Nephron progenitor cell (in vitro differentiated cells): ENCODE results near the gene CFL2.
"Not testable (repeated sequence)": the region's sequence is repeated elsewhere in the genome, so short reads cannot be mapped to it uniquely, and the experiment has no call there.

Experiments used
- DNase-seq: peaks from one replicate; pipeline ENCODE4 v3.0.0; 2021
- H3K27ac Mint-ChIP-seq: 2 replicates; pipeline ENCODE4 v1.8.0; 2021; ENCODE audit warnings: mild to moderate bottlenecking, moderate library complexity, mixed read lengths
- H3K27me3 Mint-ChIP-seq: 2 replicates; pipeline ENCODE4 v1.8.0; 2021; ENCODE audit warnings: mild to moderate bottlenecking, low read depth, mixed read lengths; ENCODE audit not compliant: poor library complexity
- H3K36me3 Mint-ChIP-seq: 2 replicates; pipeline ENCODE4 v1.8.0; 2021; ENCODE audit warnings: low read depth, mixed read lengths
- H3K4me1 Mint-ChIP-seq: 2 replicates; pipeline ENCODE4 v1.8.0; 2021; ENCODE audit warnings: mixed read lengths
- H3K4me3 Mint-ChIP-seq: 2 replicates; pipeline ENCODE4 v1.8.0; 2021; ENCODE audit warnings: mild to moderate bottlenecking, moderate library complexity, mixed read lengths
- H3K9me3 Mint-ChIP-seq: 2 replicates; pipeline ENCODE4 v1.8.0; 2021; ENCODE audit warnings: mild to moderate bottlenecking, moderate library complexity, mixed read lengths
- CTCF ChIP-seq: fragments of 200-600 bp; sonication (generic); IDR thresholded peaks from 2 replicates; pipeline ENCODE4 v1.5.0; 2021; ENCODE audit warnings: antibody characterized with exemption

Gene CFL2

DNA sequence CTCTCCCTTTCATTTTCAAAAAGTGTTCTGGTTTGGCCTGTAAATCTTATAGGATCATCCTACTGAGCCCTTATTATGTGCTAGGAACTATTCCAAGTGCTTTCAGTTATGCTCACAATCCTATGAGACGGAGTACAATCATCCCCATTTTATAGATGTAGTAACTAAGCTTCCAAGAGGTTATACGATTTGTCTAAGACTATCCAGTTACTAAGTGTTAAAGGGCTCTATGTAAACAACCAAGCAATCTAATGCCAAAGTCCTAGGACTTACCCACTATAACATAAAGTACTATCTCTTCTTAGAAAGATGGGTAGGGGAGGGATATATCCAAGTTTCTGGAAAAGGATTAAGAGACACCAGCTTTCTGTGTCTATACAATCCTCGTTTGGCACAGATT lies 6.7 kb downstream of the CFL2 start:
- Mint-ChIP-seq H3K27me3 (no peaks in the 10 kb centered on the region), H3K9me3 (no peaks in the 10 kb centered on the region), H3K27ac (no peak overlapping the region), H3K4me3 (no peak overlapping the region), H3K36me3 (no peaks in the 10 kb centered on the region), H3K4me1 (peaks cover 15% of the 10 kb centered on the region)
- no peak for DNase-seq
- no peak for TF ChIP-seq CTCF

- DNase-seq, result no peak
- H3K36me3 Mint-ChIP-seq, result no peaks in the 10 kb centered on the region
- no peaks in the 10 kb centered on the region for H3K27me3 Mint-ChIP-seq
- H3K4me3 Mint-ChIP-seq, result no peak overlapping the region
- H3K4me1 Mint-ChIP-seq, result peaks cover 13% of the 10 kb centered on the region
- no peak for TF ChIP-seq CTCF
- no peaks in the 10 kb centered on the region for H3K9me3 Mint-ChIP-seq
- no peak overlapping the region for H3K27ac Mint-ChIP-seq
These were observed 12.6 kb downstream of the CFL2 start for GRCh38 chr14:34701808-34702207.

DNA sequence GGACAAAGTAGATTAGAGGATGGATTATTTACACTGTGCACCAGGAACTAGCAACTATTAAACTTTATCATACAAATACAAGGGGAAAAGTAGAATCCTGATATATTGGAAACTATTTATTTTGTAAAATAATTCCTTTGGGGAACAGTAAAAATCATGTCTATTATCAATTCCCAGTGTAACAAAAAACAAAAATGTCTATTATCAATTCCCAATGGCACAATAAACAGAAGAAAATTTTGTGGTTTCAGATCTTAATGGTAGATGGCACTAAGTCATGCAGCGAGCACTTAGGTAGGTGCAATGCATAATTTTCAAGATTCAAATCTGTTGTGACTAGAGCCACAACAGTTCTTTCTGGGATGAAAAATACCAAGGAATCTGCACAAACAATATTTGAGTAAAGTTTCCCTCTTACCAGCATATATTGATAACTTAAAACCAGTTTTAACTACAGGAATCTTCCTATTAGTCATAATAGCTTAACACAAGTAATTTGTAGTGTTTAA lies 13.7 kb downstream of the CFL2 start:
- Mint-ChIP-seq H3K4me3 (no peak overlapping the region), H3K27me3 (no peaks in the 10 kb centered on the region), H3K36me3 (no peaks in the 10 kb centered on the region), H3K9me3 (no peaks in the 10 kb centered on the region), H3K4me1 (peaks cover 13% of the 10 kb centered on the region), H3K27ac (no peak overlapping the region)
- no peak for DNase-seq
- TF ChIP-seq CTCF, result no peak

DNA sequence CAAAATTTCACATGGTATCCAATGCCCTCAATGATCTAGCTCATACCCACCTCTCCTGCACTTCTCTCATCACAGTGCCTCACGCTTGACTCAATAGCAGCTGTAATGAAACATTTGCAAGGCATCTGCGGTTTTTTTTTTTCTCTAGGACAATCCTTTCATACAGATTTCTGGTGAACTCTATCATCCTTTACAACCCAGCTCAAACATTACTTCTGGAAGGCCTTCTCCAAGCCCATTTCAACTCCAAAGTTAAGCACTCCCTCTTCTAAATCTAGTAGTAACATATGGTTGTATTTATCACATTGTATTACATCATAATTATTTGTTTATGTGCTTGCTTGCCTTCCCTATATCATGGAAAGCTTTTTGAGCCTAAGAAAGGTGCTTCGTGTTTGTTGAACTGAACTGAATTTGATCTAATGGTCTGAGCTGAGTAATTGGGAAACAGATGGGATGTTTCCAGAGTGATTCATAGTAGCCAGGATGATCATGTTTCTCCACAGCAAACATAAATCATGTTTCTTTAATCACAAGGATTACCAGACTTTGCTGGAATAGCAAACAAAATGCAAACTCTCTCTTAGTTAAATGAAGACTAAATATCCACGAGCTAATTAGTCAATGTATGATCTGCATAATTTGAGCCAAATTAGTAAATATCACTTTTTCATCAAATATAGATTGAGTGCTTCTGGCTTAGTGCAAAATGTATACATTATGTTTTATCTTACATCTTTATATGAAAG lies 14.3 kb downstream of the CFL2 start:
- no peaks in the 10 kb centered on the region for H3K27me3 Mint-ChIP-seq
- DNase-seq, result no peak
- no peak for TF ChIP-seq CTCF
- peak overlapping the region; percentile 37 for H3K27ac Mint-ChIP-seq
- no peaks in the 10 kb centered on the region for H3K36me3 Mint-ChIP-seq
- H3K4me3 Mint-ChIP-seq, result no peak overlapping the region
- H3K9me3 Mint-ChIP-seq, result no peaks in the 10 kb centered on the region
- H3K4me1 Mint-ChIP-seq, result peaks cover 13% of the 10 kb centered on the region

DNA sequence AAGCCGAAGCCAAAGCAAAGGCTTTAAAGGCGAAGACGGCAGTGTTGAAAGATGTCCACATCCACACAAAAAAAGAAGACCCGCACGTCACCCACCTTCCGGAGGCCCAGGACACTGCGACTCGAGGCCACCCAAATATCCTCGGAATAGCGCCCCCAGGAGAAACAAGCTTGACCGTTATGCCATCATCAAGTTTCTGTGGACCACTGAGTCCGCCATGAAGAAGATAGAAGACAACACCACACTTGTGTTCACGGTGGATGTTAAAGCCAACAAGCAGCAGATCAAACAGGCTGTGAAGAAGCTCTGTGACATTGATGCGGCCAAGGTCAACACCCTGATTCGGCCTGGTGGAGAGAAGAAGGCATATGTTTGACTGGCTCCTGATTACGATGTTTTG lies 20.2 kb downstream of the CFL2 start:
- H3K27me3 Mint-ChIP-seq, H3K9me3 Mint-ChIP-seq, H3K27ac Mint-ChIP-seq, DNase-seq, H3K36me3 Mint-ChIP-seq, H3K4me3 Mint-ChIP-seq: not testable (repeated sequence)
- peaks cover 15% of the 10 kb centered on the region for H3K4me1 Mint-ChIP-seq

- peak overlapping the region; percentile 41 for H3K27ac Mint-ChIP-seq
- no peaks in the 10 kb centered on the region for H3K36me3 Mint-ChIP-seq
- H3K9me3 Mint-ChIP-seq, result no peaks in the 10 kb centered on the region
- TF ChIP-seq CTCF, result no peak
- peaks cover 15% of the 10 kb centered on the region for H3K4me1 Mint-ChIP-seq
- peak; percentile 10 for DNase-seq
- H3K4me3 Mint-ChIP-seq, result peak overlapping the region; percentile 70
- peaks cover 4% of the 10 kb centered on the region for H3K27me3 Mint-ChIP-seq
These were observed 21.0 kb downstream of the CFL2 start for GRCh38 chr14:34693228-34693939.
